NCI-H2227 (cell line): ENCODE measurements around the gene REG4.
"Not testable (repeated sequence)": the region's sequence is repeated elsewhere in the genome, so short reads cannot be mapped to it uniquely, and the experiment has no call there.

ENCODE experiments used
- DNase-seq: peaks from one replicate; lab custom pipeline; 2025; ENCODE audit not compliant: unreplicated experiment; lab: John Stamatoyannopoulos, UW

REG4 gene

DNA sequence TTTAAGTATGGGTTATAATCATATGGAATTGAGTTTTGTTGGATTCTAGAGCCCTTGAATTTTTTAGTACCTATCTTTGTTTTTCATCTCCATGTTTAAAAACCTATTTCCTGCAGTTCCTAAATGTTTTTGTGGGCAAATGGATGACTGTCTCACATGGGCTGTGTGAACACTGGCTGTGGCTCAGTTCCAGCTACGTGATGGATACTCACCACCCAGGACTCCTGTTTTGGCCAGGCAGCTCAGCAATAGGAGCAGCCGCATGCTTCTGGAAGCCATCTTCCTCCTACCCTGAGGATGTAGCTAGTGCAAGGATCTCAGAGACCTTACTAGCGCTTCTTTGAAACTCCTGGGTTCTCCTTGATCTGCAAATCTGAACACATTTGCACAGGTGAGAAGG, 2.8 kb downstream of the REG4 start:
- DNase-seq = no peak

DNA sequence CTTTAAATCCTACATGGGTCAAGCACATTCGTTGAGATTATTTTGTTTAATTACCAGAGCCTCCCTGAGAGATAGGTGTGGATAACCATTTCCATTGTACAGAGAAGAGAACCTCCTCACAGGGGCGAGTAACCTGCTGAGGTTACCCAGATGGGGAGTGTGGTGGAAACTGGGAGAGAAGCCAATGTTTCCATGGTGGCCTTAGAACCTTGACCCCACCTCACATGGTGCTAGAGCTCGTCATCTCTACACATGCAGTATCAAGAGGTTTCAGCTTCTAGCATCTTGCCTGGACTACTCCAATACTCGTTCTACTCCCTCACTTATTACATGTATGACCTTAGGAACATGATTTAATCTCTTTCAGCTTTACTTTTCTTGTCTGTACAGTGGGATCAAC, 4.8 kb downstream of the REG4 start:
- DNase-seq = no peak

DNA sequence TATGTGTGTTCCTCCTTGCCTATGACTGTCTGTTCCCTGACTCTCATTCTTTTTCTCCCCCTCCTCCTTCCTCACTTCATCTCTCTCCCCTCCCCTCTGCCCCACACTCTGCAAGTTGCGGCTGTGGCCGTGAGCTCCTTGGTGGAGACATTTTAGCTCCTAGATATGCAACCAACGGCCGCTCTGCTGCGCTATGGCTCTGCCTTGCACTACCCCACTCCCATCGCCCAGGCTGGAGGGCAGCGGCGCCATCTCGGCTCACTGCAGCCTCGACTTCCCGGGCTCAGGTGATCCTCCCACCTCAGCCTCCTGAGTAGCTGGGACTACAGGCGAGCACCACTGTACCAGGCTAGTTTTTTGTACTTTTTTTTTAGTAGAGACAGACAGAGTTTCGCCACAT, 5.5 kb downstream of the REG4 start:
- DNase-seq = no peak

DNA sequence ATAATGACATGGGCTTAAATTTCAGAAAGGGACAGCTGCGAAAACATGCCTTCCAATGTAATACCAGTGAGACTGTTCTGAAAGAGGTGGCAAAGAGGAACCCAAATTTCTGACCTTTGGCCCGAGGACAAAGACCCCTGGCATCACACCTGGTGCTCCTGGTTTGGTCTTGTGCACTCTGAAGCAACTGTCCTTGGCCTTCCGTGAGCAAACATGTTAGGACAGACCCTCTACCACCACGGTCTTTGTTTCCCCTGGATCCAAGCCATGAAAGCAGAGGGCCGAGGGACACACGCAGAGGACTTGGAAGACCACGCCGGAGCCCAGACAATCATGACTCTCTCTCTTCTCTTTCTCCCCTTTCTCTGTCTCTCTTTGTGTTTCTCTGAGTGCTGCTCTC, 6.0 kb downstream of the REG4 start:
- no peak for DNase-seq

DNA sequence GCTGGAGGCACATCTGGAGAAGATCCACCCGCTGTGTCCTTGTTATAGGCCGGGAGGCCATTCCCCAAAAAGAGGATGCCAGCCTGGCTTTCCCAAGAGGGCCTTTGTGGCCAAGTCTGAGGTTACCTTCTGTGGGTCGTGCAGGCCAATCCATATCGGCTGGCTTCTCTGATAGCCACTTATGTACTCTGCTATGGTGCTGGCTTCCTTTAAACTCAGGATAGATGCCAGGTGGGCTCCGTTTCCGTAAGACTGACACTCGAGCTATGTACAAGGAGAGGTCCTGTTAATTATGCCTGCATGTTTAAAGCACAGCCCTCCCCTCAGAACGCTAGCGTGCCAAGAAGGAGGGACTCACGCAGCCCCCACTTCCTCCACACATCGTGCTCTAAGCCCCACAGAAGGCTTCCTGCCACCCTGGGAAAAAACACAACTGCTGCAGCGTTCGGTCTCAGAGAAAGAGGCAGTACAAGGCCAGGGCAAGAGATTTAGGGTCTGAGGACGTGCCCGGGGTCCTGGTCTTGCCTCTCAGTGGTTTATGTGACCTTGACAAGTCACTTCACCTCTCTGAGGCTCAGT, 11.6 kb downstream of the REG4 start:
- no peak for DNase-seq

DNA sequence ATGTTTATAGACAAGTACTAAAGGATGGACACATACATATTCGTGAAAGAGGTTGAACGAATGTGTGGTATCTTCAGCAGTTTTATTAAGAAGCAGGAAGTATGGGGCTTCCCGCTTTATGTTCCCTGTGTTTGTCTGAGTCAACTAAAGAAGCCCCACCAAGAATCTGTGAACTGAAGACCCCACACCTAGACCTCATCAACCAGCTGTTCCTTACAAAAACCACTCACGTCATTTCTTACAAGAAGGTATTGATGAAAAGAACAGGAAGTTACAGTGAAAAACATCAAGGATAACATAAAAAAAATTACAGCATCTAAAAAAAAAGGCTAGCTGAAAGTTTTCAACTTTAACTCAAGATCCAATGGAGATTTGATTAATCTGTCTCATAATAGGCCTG, 12.3 kb downstream of the REG4 start:
- no peak for DNase-seq

DNA sequence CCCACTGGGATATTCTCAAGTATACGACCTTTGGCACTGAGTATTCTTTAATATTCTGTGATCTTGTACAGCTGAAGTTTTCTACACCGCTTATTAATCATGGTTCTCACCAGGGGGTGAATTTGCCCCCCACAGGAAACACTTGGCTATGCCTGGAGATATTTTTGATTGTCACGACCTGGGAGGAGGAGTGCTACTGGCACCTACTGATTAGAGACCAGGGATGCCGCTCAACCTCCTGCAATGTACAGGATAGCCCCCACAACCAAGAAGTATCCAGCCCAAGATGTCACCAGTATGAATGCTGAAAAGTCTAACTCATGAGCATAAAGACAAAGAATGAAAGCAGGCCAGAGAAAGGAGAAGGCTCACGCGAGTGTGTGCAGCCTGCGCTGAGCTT, 13.7 kb downstream of the REG4 start:
- DNase-seq = no peak

DNA sequence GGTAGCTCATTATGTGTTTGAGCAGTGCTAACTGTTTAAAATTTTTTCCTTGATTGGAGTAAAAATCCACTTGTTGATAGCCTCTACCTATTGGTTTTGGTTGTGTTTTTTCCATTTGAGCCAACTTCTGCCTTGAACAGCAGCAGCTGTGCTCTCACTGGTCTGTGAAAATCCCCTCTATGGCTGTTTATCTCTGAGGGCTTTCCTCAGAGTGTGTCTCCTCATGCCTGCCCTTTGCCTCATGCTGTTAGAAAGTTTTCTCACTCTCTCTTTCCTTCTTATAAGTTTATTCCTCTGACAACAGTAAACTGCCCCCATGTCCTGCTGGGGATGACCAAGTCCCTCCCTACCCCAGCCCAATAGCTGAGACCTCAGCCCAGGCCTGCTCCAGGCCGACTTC, 14.1 kb downstream of the REG4 start:
- DNase-seq = no peak

DNA sequence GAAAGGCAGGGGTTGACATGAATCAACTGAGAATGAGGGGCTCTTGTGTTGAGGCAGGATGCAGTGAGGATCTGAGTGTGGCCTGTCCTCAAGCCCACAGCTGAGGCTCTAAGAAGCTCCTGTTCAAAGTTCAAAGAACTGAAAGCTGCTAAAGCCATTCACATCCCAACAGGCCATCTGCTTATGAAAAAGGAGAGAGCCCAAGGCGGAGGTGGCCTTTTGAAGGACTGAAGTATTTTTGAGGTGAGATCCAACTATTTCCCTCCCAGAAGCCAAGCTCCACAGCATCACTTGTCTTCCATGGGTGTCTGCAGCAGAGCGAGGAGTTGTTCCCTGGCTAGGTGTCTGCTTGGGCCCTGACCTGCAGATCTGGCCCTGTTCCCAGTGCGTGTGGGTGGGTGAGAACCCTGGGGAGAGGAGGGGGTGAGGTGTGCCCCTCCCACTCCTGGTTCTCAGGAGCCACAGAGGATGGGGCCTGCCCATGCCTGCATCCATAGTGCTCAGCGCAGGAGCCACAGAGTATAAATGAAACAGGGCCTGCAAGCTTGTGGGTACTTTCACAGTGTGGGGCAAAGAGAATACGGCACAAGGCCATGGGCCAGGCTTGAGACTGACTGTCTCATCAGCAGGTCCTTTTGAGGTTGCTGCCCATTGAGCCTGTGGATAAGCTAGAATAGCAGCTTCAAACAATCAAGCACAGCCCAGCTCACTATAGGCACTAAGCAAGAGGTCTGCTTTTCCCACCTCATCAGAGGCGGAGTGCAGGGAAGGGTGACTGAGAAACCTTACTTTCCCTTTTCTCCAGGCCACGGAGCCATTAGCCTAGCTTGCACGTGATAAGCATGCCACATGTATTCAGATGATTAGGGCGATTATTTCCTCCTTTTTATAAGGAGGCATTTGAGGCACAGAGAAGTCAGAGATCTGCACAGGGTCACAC, 15.7 kb downstream of the REG4 start:
- no peak for DNase-seq

DNA sequence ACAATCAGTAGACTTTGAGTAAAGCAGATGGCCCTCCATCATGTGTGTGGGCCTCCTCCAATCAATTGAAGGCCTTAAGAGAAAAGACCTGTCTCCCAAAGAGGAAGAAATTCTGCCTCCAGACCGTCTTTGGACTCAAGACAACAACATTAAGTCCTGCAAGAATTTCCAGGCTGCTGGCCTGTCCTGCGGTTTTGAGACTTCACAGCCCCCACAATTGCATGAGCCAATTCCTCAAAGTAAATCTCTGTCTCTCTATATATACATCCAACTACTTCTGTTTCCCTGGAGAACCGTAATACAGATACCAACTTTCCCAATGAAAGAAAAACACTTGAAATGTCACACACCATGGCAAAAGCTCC, 16.4 kb downstream of the REG4 start:
- DNase-seq = no peak

DNA sequence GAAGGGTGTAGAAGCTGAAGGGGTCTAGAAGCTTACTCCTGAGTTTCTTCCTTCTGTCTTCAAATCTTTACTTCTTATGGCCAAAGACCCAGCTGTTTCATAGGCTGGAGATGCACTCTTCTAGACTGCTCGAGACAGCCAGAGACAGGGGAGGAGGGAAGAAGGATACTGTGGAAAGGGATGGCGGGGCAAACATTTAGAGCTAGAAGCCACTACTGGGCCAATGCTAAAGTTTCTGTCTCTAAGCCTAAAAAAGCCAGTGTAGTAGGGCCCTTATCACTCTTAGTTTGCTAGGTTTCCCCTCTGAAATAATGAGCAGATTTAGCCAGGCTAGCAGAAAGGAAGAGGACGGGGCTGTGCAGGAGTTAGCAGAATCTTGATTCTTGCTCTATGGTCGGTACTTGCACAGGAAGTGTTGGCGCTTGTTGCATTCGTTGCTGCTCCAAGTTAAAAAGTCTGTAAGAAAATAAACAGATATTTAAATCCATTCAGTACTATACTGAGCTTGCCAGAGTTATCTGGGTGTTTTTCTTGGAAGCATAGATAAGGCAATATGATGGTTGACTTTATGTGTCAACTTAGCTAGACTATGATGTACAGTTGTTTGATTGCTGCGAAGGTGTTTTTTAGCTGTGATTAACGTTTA, 16.9 kb downstream of the REG4 start:
- DNase-seq = no peak

DNA sequence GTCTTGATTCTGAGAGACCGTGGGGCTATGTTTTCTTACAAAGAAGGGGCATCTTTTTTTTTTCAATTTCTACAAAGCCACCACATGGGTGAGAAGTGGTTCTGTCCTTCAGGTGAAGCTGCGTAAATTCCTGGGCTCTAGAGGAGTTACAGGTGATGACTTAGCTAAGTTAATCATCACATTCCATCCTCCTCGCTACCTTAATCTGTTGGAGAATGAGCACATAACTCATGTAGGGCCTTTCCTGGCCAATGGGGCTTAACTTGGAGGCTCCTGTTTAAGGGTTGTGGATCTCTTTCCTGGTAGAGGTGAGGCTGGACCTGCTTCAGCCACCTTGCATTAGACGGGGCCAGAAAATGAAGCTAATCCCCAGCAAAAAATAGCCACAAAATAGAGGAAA, 19.9 kb downstream of the REG4 start:
- no peak for DNase-seq

DNA sequence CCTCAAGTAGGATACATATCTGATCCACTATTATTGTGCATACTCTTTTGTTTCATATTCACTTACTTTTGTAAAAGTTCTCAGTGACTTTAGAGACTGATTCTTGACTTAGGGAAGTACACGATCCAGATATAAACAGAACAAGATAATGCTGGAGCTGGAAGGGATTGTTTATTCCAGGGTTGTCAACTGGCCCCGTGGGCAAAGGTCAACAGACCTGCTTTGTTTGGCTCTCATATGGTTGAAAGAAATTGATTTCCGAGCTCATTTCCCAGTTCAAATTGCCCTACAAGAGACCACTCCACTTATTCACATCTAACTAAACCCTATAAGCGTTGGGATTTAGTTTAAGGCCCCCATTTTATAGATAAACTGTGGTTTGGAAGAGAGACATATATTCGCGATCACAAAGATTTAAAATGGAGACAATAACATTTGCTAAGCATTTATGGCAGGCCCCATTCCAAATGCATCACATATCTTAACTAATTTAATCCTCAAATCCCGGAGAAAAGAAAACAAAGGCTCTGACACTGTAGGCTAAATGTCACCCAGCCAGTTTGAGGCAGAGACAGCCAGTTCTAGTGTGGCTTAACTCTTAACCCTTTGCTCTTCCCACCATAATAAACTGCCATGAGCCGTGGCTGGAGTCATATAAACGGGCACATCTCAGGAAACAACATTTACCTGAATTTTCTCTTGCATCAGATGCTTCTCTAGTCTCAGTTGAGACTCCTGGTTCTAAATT, 20.6 kb downstream of the REG4 start:
- peak; percentile 12 for DNase-seq

DNA sequence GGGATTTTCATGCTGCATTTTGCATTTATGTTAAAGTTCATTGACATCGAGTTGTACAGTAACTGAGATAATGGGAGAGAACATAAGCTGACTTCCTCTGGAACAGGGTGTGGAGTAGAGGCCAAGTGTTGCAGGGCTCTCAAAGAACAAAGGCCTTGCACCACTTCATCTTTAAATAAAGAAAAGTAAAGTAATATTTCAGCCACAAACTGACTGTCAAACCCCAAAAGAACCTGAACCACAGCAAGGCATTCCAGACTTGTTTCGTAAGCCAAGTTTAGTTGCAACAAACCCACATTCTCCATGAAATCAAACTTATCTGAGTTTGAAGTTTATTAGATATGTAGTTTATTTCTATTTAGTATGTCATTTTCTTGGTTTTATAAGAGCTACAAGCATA, 23.5 kb downstream of the REG4 start:
- DNase-seq = no peak

DNA sequence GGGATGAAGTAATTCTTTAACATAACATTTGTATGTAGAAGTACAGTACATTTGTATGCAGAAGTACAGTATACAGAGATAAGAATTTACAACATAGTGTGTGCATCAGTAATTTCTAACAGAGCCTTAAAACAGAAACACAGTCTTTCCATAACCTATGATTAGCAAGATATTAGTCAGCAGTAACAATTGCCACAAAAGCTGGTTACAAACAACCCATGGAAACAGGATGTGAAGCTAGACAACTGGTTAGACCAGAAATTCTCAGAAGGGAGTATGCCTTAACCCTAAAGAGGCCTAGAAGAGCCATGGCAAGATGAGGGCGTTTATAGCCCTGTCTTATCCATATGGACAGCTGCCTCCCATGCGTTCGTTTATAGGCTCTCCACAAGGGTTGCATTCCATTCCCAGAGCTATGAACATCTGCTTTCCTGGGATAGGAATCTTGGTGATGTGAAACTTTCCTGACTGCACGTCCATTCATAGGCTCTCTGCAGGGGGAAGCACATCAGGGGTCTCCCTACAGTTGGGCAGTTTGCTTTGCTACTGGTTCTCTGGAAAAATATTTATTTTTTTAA, 24.7 kb downstream of the REG4 start:
- not testable (repeated sequence) for DNase-seq

DNA sequence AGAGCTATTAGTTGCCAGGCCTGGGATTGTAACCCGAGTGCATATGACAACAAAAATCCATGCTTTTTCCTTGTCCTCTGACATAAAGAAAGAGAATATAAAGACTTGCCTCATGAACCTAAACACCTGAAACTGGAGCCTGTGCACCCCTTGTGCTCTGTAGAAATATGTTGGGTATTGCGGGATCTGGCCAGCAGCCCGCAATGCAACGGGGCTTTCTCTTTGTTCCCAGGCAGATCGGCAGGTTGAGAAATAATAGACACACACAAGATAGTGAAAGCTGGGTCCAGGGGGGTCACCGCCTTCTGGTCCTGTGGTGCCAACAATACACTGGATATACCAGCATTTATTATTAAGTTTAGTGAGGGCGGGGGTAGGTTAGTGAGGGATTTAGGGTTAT, 25.2 kb downstream of the REG4 start:
- DNase-seq = not testable (repeated sequence)

DNA sequence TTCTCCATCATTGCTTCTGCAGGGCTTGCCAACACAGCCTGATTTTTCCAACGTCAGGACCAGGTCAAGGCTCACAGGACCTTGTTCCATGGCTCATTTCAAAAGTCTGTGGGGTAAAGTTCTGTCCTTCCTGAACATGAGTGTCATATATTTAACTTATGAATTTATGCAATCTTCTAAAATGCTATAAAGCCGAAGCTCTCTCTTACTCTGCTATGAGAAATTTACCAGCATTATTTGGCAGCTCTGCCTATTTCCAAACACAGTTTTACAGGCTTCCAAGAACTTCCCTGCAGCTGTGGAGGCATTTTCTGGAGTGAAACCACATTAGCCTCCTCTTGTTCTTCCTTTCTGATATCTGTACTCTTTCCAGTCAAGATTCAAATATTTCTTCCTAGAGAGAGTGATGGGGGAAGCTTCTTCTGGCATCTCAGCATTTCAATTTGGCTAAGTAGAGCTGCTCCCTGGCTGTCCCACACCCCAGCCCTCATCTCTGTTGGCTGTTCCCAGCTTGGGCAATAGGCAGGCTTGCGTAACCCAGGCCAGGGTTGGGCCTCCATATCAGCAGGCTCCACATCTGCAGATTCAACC, 27.0 kb downstream of the REG4 start:
- no peak for DNase-seq

DNA sequence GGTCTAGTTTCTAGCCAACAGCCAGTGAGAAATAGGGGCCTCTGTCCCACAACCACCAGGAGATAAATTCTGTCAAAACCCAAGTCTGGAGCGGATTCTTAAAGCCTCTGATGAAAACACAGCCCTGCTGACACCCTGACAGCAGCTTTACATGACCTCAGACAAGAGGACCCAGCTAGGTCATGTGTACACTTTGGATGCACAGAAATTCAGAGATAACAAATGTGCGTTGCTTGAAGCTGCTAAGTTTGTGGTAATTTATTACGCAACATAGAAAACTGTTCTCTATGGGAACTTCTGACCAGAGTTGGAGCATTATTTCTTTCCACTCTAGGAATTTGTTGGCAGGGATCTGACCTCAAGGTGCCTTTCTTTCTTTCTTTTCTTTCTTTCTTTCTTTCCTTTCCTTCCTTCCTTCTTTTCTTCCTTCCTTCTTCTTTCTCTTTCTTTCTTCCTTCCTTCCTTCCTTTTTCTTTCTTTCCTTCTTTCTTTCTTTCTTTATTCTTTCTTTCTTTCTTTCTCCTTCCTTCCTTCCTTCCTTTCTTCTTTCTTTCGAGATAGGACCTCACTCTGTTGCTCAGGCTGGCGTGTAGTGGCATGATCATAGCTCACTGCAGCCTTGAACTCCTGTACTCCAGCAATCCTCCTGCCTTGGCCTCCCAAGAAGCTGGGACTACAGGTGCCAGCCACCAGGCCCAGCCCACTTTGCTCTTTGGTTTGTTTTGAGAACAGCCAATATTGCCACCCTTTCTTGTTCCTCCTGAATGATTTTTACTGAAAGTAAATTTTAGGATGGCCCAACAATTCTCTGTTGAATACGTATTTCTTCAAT, 27.7 kb downstream of the REG4 start:
- DNase-seq = no peak

DNA sequence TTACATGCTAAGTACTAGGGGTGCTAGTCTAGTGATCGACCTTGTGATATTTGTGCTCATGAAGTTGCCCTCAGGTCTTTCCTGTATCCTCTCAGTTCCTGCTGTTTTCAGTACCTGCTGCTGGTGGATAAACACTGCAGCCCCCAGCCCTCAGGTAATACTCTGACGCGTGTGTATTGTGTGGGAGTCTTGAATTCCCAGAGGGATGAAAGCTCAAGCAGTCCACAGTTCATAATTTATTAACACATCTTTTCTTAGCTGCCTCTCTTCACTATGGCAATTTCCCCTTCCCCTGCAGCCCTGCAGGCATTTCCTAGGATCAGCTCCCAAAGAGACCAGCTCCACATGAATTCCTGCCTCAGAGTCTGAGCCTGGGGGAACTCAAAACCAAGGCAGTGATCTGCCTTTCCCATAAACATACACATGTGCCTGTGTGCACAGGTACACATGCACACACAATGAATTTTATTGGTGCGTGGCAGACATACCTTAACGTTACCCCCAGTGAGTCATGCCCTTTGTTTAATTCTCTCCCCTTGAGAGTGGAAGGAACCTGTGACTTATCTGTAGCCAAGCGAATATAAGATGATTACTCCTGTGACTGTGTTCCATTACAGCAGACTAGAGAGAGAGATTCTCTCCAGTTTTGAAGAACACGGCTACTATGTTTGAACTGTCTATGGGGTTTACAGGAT, 28.5 kb downstream of the REG4 start:
- DNase-seq = no peak
